Coronary artery (tissue), 2 donors: ENCODE measurements around the gene MRC2.

Source experiments
- DNase-seq: peaks from one replicate; pipeline ENCODE4 v3.0.0-alpha.2; 2017; ENCODE audit warnings: low spot score
- H3K27ac ChIP-seq, 2 donors: fragments of 200-600 bp; sonication (generic); one replicate each; pipeline ENCODE4 v1.5.1; 2016 to 2019
- H3K4me3 ChIP-seq: fragments of 200-600 bp; sonication (generic); 2 replicates; pipeline ENCODE4 v1.5.1; 2016; ENCODE audit warnings: mild to moderate bottlenecking, moderate library complexity
- TF ChIP-seq, protein P1 (sequence below): fragments of 200-600 bp; sonication (generic); IDR thresholded peaks from one replicate; pipeline ENCODE4 v1.5.1; 2019; ENCODE audit warnings: antibody characterized with exemption

The MRC2 gene

GRCh38 chr17:62705156-62705777 lies 77.8 kb downstream of the MRC2 start:
- peak overlapping the region in 1 of 2 donors; percentile 26 for H3K27ac ChIP-seq
- H3K4me3 ChIP-seq: peak overlapping the region; percentile 82
- DNase-seq: no peak
- TF ChIP-seq, protein P1, sequence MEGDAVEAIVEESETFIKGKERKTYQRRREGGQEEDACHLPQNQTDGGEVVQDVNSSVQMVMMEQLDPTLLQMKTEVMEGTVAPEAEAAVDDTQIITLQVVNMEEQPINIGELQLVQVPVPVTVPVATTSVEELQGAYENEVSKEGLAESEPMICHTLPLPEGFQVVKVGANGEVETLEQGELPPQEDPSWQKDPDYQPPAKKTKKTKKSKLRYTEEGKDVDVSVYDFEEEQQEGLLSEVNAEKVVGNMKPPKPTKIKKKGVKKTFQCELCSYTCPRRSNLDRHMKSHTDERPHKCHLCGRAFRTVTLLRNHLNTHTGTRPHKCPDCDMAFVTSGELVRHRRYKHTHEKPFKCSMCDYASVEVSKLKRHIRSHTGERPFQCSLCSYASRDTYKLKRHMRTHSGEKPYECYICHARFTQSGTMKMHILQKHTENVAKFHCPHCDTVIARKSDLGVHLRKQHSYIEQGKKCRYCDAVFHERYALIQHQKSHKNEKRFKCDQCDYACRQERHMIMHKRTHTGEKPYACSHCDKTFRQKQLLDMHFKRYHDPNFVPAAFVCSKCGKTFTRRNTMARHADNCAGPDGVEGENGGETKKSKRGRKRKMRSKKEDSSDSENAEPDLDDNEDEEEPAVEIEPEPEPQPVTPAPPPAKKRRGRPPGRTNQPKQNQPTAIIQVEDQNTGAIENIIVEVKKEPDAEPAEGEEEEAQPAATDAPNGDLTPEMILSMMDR: no peak

GRCh38 chr17:62705778-62706597 lies 78.5 kb downstream of the MRC2 start:
- peak overlapping the region; percentile 82 for H3K4me3 ChIP-seq
- TF ChIP-seq, protein P1: no peak
- peak overlapping the region in 1 of 2 donors; percentile 26 for H3K27ac ChIP-seq
- DNase-seq: no peak

DNA sequence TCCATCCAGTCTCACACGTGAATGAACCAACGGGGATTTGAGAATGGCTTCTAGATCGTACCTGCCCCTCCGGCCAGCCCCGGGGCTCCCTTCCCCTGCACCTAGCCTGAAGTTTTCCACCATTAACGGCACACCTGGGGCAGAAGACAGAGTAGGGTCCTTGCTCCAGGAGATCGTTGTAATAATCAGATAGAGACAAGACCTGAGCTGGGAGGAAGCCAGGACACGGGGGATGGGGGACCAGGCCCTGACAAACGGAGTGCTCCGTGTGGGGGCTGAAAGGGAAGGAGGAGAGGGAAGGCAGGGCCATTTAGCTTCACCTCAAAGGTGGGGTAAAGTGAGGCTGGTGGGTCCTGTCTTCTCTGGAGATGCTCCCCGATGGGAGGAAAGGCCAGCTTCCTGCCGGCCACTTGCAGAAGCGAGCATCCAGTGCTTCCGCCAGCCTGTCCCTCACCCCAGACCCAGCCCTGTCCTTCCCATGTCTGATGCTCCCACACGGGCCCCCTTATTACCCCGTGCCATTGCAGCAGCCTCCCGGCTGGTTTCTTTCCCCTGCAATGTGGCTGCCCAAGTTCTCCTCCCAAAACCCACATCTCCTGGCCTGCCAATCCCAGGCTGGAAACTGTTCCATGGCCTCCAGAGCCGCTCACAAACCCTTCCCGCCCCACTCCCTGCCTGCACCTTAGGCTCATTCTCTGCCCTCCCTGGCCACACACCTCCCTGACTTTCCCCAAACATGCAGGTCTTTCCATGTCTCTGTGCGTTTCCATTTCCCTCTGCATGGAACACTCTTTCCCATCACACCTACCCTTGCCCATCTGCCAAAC lies 79.3 kb downstream of the MRC2 start:
- Histone ChIP-seq H3K4me3 (no peak overlapping the region), H3K27ac (no peak overlapping the region)
- DNase-seq: no peak
- TF ChIP-seq, protein P1: no peak

DNA sequence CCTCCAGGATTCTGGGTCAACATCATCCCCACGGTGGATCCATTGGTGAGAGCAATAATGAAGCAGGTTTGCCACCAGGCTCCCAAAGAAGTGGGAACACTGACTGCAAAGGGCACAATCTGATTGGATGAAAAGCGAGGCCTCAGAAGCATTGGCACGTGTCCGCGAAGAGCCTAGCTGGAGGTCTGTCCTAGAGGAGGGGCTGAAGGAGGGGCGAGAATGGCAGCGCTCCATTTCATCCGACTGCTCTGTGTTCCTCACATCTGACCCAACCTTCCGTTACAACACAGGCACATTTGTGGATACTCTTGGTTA lies 79.9 kb downstream of the MRC2 start:
- no peak for DNase-seq
- no peak overlapping the region for H3K4me3 ChIP-seq
- TF ChIP-seq, protein P1: no peak

GRCh38 chr17:62708587-62708986 lies 81.1 kb downstream of the MRC2 start:
- no peak for DNase-seq

More for the DNA sequence above, 79.9 kb downstream of the MRC2 start:
- no peak overlapping the region for H3K27ac ChIP-seq

GRCh38 chr17:62712171-62712581 lies 84.7 kb downstream of the MRC2 start:
- no peak for DNase-seq
- H3K27ac ChIP-seq: no peak overlapping the region

More at GRCh38 chr17:62708587-62708986, 81.1 kb downstream of the MRC2 start:
- Histone ChIP-seq H3K4me3 (no peak overlapping the region), H3K27ac (no peak overlapping the region)
- TF ChIP-seq, protein P1: no peak

More at GRCh38 chr17:62712171-62712581, 84.7 kb downstream of the MRC2 start:
- TF ChIP-seq, protein P1: no peak
- no peak overlapping the region for H3K4me3 ChIP-seq
